Measurements from ENCODE around the gene SCGB1A1. TPM values are rescaled to one million over a fixed set of nuclear protein-coding genes. Genes with fewer than 3 reads are reported as not detected.

SCGB1A1 gene
- total and polyA plus RNA-seq, 4 donors = 0.61 to 5.0 TPM; not detected in 2

DNA sequence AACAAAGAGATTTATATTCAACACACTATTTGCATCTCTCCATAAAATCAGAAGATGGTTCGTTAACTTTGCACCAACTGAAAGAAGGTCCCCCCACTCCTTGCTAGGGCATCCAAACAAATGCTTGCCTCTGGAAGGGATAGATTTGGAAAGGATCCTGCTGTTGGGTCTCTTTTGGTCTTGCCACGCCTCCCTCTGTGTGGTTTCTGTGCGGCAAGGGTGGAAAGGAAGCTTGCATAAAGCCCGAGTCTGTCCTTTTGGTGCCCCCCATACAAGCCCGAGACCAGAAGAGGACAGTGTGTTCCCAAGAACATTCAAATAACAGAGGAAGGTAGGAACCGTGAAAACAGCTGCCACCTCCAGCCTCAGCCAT, 15.1 kb downstream of the SCGB1A1 start:
- peak; percentile 39 for ATAC-seq (ENCODE audit: low FRiP score)

DNA sequence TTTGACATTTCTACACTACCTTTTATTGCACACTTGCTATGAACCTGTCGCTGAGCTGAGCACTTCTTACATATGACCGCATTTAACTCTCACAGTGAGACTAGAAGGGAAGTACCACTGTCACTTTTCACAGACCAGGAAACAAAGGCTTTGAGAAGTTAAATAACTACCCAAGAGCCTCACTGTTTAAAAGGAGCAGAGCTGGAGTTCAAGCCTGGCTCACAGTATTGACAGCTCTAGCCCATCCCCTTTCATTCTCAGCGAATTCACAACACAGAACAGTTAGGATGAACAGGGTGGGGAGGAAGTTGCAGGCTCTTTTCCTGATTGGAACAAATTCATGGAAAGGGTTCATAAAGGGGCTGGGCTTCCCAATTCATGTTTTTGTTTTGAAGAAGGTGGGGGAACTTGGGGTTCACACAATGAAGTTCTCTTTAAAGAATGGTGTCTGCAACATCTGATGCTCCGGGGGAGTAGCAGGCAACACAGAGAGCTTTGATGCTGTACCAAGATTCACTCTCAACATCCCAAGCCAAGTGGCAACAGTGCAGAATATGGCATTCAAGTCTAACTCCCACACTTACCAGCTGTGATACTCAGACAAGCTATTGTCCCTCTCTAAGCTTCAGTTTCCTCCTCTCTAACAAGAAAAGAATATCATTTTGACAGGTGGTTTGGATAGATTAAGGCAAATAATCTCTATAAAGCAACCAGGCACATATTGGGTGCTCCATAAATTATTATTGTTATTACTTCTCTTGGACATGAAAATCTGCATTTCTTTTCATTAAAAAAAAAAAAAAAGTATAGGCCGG, 17.2 kb downstream of the SCGB1A1 start:
- no peak for ATAC-seq (ENCODE audit: low FRiP score)

More for the DNA sequence above, 15.1 kb downstream of the SCGB1A1 start:
- no peaks in the 10 kb centered on the region for H3K4me1 ChIP-seq (ENCODE audit: control insufficient read depth in 1 of 2, insufficient read depth in 2 of 2, low read length in 2 of 2)
- no peak for DNase-seq
- no peak overlapping the region for H3K4me3 ChIP-seq (ENCODE audit: low read length in 2 of 2)
- no peaks in the 10 kb centered on the region for H3K9me3 ChIP-seq (ENCODE audit: control insufficient read depth, low read length)
- no peaks in the 10 kb centered on the region for H3K27me3 ChIP-seq (ENCODE audit: control insufficient read depth in 1 of 2, insufficient read depth in 2 of 2, low read length in 1 of 2)
- H3K36me3 ChIP-seq (ENCODE audit: control insufficient read depth in 1 of 2, insufficient read depth in 2 of 2, low read length in 1 of 2) = no peaks in the 10 kb centered on the region
- peak overlapping the region in 1 of 2 donors; percentile 46 for H3K27ac ChIP-seq (ENCODE audit: low read depth in 1 of 2, low read length in 2 of 2)
- 21 to 33% methylated on average over 6 of the region's 6 CpGs for WGBS, 2 donors
- intact Hi-C loops (cut with DNase I) = loop anchor here in 1 of 2 donors (5.0 kb wide), 1 partner anchor 73 kb away; no protein-coding TSS in a partner anchor

DNA sequence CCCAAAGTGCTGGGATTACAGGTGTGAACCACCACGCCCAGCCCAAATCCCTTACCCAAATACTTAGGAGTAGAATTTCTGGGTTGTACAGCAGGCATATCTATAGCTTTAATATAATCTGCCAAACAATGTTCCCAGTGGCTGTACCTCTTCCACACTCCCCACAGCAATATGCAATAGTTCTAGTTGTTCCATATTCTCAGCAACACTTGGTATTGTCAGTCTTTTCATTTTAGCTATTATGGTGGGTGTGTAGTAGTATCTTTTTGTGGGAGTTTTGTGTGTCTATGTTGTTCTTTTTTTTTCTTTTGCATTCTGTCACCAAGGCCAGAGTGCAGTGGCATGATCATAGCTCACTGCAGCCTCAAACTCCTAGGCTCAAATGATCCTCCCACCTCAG, 18.8 kb downstream of the SCGB1A1 start:
- 97 to 100% methylated on average over 1 of the region's 1 CpG for WGBS, 2 donors
- DNase-seq = no peak
- no peaks in the 10 kb centered on the region for H3K9me3 ChIP-seq (ENCODE audit: control insufficient read depth, low read length)
- no peaks in the 10 kb centered on the region for H3K27me3 ChIP-seq (ENCODE audit: control insufficient read depth in 1 of 2, insufficient read depth in 2 of 2, low read length in 1 of 2)
- H3K4me3 ChIP-seq (ENCODE audit: low read length in 2 of 2) = no peak overlapping the region
- intact Hi-C loops (cut with DNase I) = no loop called here
- no peaks in the 10 kb centered on the region for H3K36me3 ChIP-seq (ENCODE audit: control insufficient read depth in 1 of 2, insufficient read depth in 2 of 2, low read length in 1 of 2)
- H3K4me1 ChIP-seq (ENCODE audit: control insufficient read depth in 1 of 2, insufficient read depth in 2 of 2, low read length in 2 of 2) = no peaks in the 10 kb centered on the region
- H3K27ac ChIP-seq (ENCODE audit: low read depth in 1 of 2, low read length in 2 of 2) = no peak overlapping the region
- ATAC-seq (ENCODE audit: low FRiP score) = no peak

More for the DNA sequence above, 17.2 kb downstream of the SCGB1A1 start:
- intact Hi-C loops (cut with DNase I) = no loop called here
- Histone ChIP-seq H3K27ac (ENCODE audit: low read depth in 1 of 2, low read length in 2 of 2) (no peak overlapping the region), H3K36me3 (ENCODE audit: control insufficient read depth in 1 of 2, insufficient read depth in 2 of 2, low read length in 1 of 2) (no peaks in the 10 kb centered on the region), H3K9me3 (ENCODE audit: control insufficient read depth, low read length) (no peaks in the 10 kb centered on the region), H3K4me3 (ENCODE audit: low read length in 2 of 2) (no peak overlapping the region), H3K4me1 (ENCODE audit: control insufficient read depth in 1 of 2, insufficient read depth in 2 of 2, low read length in 2 of 2) (no peaks in the 10 kb centered on the region), H3K27me3 (ENCODE audit: control insufficient read depth in 1 of 2, insufficient read depth in 2 of 2, low read length in 1 of 2) (no peaks in the 10 kb centered on the region)
- DNase-seq = no peak
- WGBS, 2 donors = 69 to 73% methylated on average over 5 of the region's 5 CpGs

DNA sequence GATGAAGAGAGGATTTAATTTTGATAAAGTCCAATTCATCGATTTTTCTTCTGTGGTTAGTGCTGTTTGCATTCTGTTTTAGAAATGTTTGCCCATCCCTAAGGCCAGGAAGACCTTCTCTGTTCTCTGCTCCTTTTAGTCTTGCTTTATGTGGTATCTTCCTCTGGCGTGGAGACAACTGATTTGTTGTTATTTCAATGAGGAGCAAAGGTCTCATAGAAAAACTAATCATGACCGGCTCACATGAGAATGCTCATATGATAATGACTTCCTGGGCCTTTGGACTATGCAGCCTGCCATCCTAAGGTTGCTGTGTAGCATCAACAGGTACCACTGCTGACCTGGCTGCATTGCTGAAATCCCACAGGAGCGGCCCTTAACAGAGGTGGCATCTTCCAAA, 19.8 kb downstream of the SCGB1A1 start:
- H3K27ac ChIP-seq (ENCODE audit: low read depth in 1 of 2, low read length in 2 of 2) = peak overlapping the region in 1 of 2 donors; percentile 15

DNA sequence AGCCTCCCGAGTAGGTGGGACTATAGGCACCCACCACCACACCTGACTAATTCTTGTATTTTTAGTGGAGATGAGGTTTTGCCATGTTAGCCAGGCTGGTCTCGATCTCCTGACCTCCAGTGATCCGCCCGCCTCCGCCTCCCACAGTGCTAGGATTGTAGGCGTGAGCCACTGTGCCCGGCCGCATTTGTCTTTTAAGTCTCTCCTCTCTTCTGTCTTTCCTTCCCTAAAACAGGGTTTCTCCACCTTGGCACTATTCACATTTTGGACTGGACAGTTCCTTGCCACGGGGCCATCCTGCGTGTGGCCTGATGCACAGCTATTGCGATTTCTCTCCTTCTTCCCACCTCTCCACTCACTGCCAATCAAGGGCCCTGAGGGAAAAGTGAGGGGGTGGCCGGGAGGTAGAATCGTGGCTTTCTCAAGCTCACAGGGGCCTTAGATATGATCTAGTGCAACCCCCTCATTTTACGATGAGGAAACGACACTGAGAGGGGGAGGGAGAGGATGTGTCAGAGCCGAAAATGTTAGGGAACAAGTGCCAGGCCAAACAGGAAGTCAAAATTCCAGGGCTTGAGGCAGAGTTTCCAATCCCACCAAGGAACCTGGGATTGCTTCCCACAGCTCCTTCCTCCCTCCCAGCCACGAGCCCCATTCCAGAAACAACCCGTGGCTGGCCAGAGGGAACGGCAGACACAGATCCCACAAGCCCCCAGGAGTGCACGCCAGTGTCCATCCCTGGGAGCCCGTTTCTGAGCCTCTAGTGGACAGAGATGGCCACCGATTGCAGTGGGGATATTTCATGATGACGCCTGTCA, 21.2 kb downstream of the SCGB1A1 start:
- 24 to 29% methylated on average over 23 of the region's 23 CpGs for WGBS, 2 donors
- Histone ChIP-seq H3K27me3 (ENCODE audit: control insufficient read depth in 1 of 2, insufficient read depth in 2 of 2, low read length in 1 of 2) (no peaks in the 10 kb centered on the region), H3K4me3 (ENCODE audit: low read length in 2 of 2) (no peak overlapping the region), H3K9me3 (ENCODE audit: control insufficient read depth, low read length) (no peaks in the 10 kb centered on the region), H3K36me3 (ENCODE audit: control insufficient read depth in 1 of 2, insufficient read depth in 2 of 2, low read length in 1 of 2) (no peaks in the 10 kb centered on the region), H3K4me1 (ENCODE audit: control insufficient read depth in 1 of 2, insufficient read depth in 2 of 2, low read length in 2 of 2) (no peaks in the 10 kb centered on the region), H3K27ac (ENCODE audit: low read depth in 1 of 2, low read length in 2 of 2) (peak overlapping the region; percentile 20 to 22)
- intact Hi-C loops (cut with DNase I) = loop anchor here in 1 of 2 donors (5.0 kb wide), 2 partner anchors 67 to 107 kb away; partner anchors contain the start of gene AHNAK
- peak; percentile 49 for ATAC-seq (ENCODE audit: low FRiP score)
- peak; percentile 78 to 81 for DNase-seq

More for the DNA sequence above, 19.8 kb downstream of the SCGB1A1 start:
- H3K27me3 ChIP-seq (ENCODE audit: control insufficient read depth in 1 of 2, insufficient read depth in 2 of 2, low read length in 1 of 2) = no peaks in the 10 kb centered on the region
- DNase-seq = no peak
- no peaks in the 10 kb centered on the region for H3K9me3 ChIP-seq (ENCODE audit: control insufficient read depth, low read length)
- no peaks in the 10 kb centered on the region for H3K4me1 ChIP-seq (ENCODE audit: control insufficient read depth in 1 of 2, insufficient read depth in 2 of 2, low read length in 2 of 2)
- intact Hi-C loops (cut with DNase I) = no loop called here
- no peaks in the 10 kb centered on the region for H3K36me3 ChIP-seq (ENCODE audit: control insufficient read depth in 1 of 2, insufficient read depth in 2 of 2, low read length in 1 of 2)
- no peak for ATAC-seq (ENCODE audit: low FRiP score)
- H3K4me3 ChIP-seq (ENCODE audit: low read length in 2 of 2) = no peak overlapping the region
- WGBS, 2 donors = 87 to 90% methylated on average over 4 of the region's 4 CpGs

DNA sequence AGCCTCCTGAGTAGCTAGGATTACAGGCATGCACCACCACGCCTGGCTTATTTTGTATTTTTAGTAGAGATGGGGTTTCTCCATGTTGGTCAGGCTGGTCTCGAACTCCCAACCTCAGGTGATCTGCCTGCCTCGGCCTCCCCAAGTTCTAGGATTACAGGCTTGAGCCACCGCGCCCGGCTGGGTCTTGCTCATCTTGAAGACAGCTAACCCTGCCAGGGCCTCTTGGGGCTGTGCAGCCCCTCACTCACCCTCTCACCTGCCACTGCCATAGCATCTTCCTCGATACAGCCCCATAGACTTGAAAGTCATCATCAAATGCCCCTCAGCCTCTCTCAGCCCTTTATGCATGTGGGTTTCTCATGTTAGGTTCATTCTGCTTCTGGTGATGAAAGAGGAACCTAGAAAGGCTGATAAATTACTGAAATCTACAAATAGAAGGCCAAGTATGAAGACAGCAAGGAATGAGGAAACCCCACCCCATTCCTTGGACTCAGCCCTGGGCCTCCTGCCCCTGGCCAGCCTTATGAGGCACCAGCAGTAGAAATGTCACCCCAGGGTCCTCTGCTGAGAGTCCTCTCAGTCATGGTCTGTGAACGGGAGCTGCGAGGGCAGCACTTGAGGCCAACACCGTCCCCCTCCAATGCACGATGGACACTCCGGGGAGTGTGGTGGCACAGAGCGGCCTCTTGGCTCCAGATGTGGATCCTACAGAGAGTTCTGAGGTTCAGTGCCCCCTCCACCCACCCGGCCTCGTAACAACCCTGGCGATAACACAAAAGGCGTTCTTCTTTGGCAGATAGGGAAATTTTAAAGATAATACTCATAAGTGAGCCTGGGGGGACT, 24.8 kb downstream of the SCGB1A1 start:
- DNase-seq (peak; percentile 78 to 81), ATAC-seq (ENCODE audit: low FRiP score) (peak; percentile 79)
- H3K9me3 ChIP-seq (ENCODE audit: control insufficient read depth, low read length) = no peaks in the 10 kb centered on the region
- intact Hi-C loops (cut with DNase I) = loop anchor here in 1 of 2 donors (5.0 kb wide), 2 partner anchors 64 to 104 kb away; partner anchors contain the start of gene AHNAK
- H3K27ac ChIP-seq (ENCODE audit: low read depth in 1 of 2, low read length in 2 of 2) = peak overlapping the region; percentile 65 to 76
- peak overlapping the region in 1 of 2 donors; percentile 1 for H3K4me3 ChIP-seq (ENCODE audit: low read length in 2 of 2)
- no peaks in the 10 kb centered on the region for H3K4me1 ChIP-seq (ENCODE audit: control insufficient read depth in 1 of 2, insufficient read depth in 2 of 2, low read length in 2 of 2)
- no peaks in the 10 kb centered on the region for H3K27me3 ChIP-seq (ENCODE audit: control insufficient read depth in 1 of 2, insufficient read depth in 2 of 2, low read length in 1 of 2)
- no peaks in the 10 kb centered on the region for H3K36me3 ChIP-seq (ENCODE audit: control insufficient read depth in 1 of 2, insufficient read depth in 2 of 2, low read length in 1 of 2)
- 48 to 49% methylated on average over 17 of the region's 17 CpGs for WGBS, 2 donors

DNA sequence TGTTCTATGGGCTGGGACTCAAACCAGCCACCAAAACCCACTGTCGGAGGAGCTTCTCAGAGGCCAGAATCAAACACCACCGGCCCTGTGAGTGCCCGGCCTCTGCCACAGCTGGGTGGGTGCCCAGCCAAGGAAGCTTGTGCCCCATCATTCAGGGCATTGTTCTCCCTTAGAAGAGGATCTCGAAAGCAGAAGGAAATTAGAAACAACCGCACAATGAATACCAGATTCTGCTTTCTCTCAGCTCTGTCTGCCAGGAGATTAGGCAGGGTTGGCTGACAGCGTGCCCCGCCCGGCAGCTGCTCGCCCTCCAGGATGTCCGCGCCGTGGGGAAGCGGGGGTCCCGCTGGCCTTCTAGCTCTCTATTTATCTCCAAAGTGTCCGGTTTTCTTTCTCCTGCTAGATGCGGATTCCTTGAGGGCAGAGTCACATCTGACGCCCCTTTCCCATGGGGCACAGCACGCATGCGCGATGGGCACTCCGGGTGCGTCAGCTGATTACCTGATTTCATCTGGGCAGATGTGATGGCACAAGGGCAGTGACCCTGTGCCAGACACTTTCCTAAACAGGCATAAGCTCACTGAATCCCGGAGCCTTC, 25.5 kb downstream of the SCGB1A1 start:
- DNase-seq (peak; percentile 87 to 92), ATAC-seq (ENCODE audit: low FRiP score) (peak; percentile 72)
- H3K4me3 ChIP-seq (ENCODE audit: low read length in 2 of 2) = peak overlapping the region; percentile 1 to 22
- no peaks in the 10 kb centered on the region for H3K9me3 ChIP-seq (ENCODE audit: control insufficient read depth, low read length)
- no peaks in the 10 kb centered on the region for H3K4me1 ChIP-seq (ENCODE audit: control insufficient read depth in 1 of 2, insufficient read depth in 2 of 2, low read length in 2 of 2)
- no peaks in the 10 kb centered on the region for H3K27me3 ChIP-seq (ENCODE audit: control insufficient read depth in 1 of 2, insufficient read depth in 2 of 2, low read length in 1 of 2)
- WGBS, 2 donors = 1 to 4% methylated on average over 23 of the region's 23 CpGs
- intact Hi-C loops (cut with DNase I) = loop anchor here in 1 of 2 donors (5.0 kb wide), 2 partner anchors 63 to 103 kb away; partner anchors contain the start of gene AHNAK
- H3K27ac ChIP-seq (ENCODE audit: low read depth in 1 of 2, low read length in 2 of 2) = peak overlapping the region; percentile 65 to 76
- no peaks in the 10 kb centered on the region for H3K36me3 ChIP-seq (ENCODE audit: control insufficient read depth in 1 of 2, insufficient read depth in 2 of 2, low read length in 1 of 2)
